Left lung (tissue), 10 donors: ENCODE results near the gene CHD2. TPM values are rescaled to one million over a fixed set of nuclear protein-coding genes. Genes with fewer than 3 reads are reported as not detected.

ENCODE experiments used
- ATAC-seq: fragments of 200-7000 bp; cut with Tn5 transposase; one replicate; pipeline ENCODE4 v1.9.1; 2020; ENCODE audit warnings: moderate library complexity
- DNase-seq, 4 donors: peaks; one replicate each; pipeline ENCODE4 v3.0.0-alpha.2; 2013 to 2020
- H3K27ac ChIP-seq, 2 donors: fragments of 200-600 bp; sonication (generic) in 1 of 2; one replicate each; pipeline versions ENCODE4 v1.5.0 to v1.8.0; 2020 to 2021
- H3K27me3 ChIP-seq, 2 donors: fragments of 200-600 bp; sonication (generic) in 1 of 2; one replicate each; pipeline versions ENCODE4 v1.5.0 to v1.8.0; 2020 to 2021
- H3K36me3 ChIP-seq, 2 donors: fragments of 200-600 bp; sonication (generic) in 1 of 2; one replicate each; pipeline versions ENCODE4 v1.5.0 to v1.8.0; 2020 to 2021
- H3K4me1 ChIP-seq, 2 donors: fragments of 200-600 bp; one replicate each; pipeline ENCODE4 v1.8.0; 2021
- H3K4me3 ChIP-seq, 2 donors: fragments of 200-600 bp; sonication (generic) in 1 of 2; one replicate each; pipeline versions ENCODE4 v1.5.0 to v1.8.0; 2020 to 2021; ENCODE audit warnings: mild to moderate bottlenecking in 1 of 2
- H3K9me3 ChIP-seq, 2 donors: fragments of 200-600 bp; sonication (generic) in 1 of 2; one replicate each; pipeline versions ENCODE4 v1.5.0 to v1.8.0; 2020 to 2021
- intact Hi-C, 2 donors: fragments of 100-400 bp; cut with DNase I; formaldehyde crosslinking; loops; one replicate each; pipeline versions ENCODE4 v1.11.2 to v1.14.2; 2022
- polyA plus RNA-seq, 6 donors: library from polyadenylated mRNA; unstranded; fragments of 120-200 nt; gene quantifications; one replicate each; pipeline ENCODE4 v1.2.1, GENCODE V29; 2013; ENCODE audit not compliant: insufficient read length in 6 of 6
- total RNA-seq, 2 donors: library from RNA; stranded (reverse); fragmentation: NEBNext Ultra II Directional; extraction: Animal tissue kit (Norgen Biotek cat#: 25700); gene quantifications; one replicate each; pipeline ENCODE4 v1.2.1, GENCODE V29; 2021
- TF ChIP-seq, protein P1 (sequence below), 2 donors: fragments of 200-600 bp; sonication (generic) in 1 of 2; IDR thresholded peaks; one replicate each; pipeline versions ENCODE4 v1.5.0 to v1.8.0; 2021; ENCODE audit warnings: antibody characterized with exemption in 2 of 2
- donor health status: DM: no; HTN: yes; CAD: no.
- donor health status: DM: no; HTN: no; CAD: no.

The CHD2 gene
- total and polyA plus RNA-seq, 8 donors = 120 to 152 (median 130) TPM

DNA sequence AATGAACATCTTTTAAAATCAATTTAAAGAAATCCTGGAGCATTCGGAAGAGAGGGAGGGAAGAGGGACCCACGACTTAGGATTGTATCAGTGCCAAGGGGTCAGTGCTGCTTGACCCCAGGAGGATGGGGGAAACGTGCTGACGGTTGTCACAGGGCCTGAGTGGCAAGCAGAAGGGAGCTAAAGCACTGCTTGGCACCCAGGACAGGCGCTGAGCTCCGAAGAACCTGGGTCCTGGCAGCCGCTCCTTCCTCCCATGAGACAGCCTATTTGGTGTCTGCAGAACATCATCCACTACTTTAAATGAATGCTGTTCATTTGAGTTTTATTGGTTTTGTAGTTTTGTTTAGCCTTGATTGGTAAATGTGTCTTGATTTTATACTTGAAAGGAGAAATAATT, 134.4 kb downstream of the CHD2 start:
- Histone ChIP-seq H3K4me1 (peaks cover 11 to 42% of the 10 kb centered on the region in 2 donors), H3K27ac (no peak overlapping the region), H3K4me3 (no peak overlapping the region), H3K36me3 (no peaks in the 10 kb centered on the region), H3K27me3 (no peaks in the 10 kb centered on the region), H3K9me3 (no peaks in the 10 kb centered on the region)
- ATAC-seq = no peak
- intact Hi-C loops = loop anchor here in 1 of 2 donors (10.0 kb wide), 1 partner anchor 1080 kb away; no protein-coding TSS in a partner anchor
- TF ChIP-seq, protein P1, sequence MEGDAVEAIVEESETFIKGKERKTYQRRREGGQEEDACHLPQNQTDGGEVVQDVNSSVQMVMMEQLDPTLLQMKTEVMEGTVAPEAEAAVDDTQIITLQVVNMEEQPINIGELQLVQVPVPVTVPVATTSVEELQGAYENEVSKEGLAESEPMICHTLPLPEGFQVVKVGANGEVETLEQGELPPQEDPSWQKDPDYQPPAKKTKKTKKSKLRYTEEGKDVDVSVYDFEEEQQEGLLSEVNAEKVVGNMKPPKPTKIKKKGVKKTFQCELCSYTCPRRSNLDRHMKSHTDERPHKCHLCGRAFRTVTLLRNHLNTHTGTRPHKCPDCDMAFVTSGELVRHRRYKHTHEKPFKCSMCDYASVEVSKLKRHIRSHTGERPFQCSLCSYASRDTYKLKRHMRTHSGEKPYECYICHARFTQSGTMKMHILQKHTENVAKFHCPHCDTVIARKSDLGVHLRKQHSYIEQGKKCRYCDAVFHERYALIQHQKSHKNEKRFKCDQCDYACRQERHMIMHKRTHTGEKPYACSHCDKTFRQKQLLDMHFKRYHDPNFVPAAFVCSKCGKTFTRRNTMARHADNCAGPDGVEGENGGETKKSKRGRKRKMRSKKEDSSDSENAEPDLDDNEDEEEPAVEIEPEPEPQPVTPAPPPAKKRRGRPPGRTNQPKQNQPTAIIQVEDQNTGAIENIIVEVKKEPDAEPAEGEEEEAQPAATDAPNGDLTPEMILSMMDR (IDR thresholded peaks at IDR 0.05) = no peak
- no peak for DNase-seq

DNA sequence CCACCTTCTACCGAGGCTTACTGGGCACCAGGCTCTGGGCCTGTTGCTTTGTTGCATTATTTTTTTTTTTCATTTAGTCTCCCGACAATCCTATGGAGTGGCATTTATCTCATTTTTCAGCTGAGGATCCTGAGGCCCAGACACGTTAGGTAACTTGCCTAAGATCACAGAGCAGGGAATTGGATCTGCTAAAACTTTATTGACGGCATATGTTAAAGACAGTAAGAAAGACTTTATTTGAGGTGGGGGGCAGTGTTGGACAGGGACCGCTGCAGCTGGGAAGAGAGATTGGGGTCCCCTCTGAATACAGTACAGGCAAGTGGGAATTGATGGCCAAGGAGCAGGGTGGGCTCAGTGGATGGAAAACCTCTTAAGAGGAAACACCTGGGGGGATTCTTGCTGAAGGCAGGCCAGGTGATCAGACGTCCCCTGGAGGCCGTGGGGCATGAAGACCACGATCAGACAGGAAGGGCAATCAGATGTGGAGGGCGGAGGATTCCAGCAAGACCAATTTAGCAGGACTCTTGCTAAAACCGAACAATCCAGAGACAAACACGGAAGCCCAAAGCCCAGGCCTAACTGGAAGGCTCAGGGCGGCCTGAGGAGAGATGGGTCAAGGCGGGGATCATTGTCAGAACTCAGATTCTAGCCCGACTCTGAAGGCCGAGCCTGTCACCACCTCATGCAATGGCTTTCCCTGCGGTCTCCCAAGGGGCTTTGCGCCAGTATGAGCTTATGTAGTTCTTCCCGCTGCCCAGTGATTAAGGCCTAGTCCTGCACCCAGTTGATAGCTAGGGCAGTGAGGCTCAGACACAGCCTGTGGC, 135.2 kb downstream of the CHD2 start:
- H3K9me3 ChIP-seq = no peaks in the 10 kb centered on the region
- no peaks in the 10 kb centered on the region for H3K36me3 ChIP-seq
- TF ChIP-seq, protein P1 (IDR thresholded peaks at IDR 0.05) = no peak
- H3K27ac ChIP-seq = no peak overlapping the region
- H3K4me1 ChIP-seq = peaks cover 6 to 41% of the 10 kb centered on the region in 2 donors
- DNase-seq = peak in 1 of 4 donors; percentile 30
- no peak for ATAC-seq
- H3K4me3 ChIP-seq = no peak overlapping the region
- no peaks in the 10 kb centered on the region for H3K27me3 ChIP-seq
- intact Hi-C loops = loop anchor here in 1 of 2 donors (10.0 kb wide), 1 partner anchor 1079 kb away; no protein-coding TSS in a partner anchor

DNA sequence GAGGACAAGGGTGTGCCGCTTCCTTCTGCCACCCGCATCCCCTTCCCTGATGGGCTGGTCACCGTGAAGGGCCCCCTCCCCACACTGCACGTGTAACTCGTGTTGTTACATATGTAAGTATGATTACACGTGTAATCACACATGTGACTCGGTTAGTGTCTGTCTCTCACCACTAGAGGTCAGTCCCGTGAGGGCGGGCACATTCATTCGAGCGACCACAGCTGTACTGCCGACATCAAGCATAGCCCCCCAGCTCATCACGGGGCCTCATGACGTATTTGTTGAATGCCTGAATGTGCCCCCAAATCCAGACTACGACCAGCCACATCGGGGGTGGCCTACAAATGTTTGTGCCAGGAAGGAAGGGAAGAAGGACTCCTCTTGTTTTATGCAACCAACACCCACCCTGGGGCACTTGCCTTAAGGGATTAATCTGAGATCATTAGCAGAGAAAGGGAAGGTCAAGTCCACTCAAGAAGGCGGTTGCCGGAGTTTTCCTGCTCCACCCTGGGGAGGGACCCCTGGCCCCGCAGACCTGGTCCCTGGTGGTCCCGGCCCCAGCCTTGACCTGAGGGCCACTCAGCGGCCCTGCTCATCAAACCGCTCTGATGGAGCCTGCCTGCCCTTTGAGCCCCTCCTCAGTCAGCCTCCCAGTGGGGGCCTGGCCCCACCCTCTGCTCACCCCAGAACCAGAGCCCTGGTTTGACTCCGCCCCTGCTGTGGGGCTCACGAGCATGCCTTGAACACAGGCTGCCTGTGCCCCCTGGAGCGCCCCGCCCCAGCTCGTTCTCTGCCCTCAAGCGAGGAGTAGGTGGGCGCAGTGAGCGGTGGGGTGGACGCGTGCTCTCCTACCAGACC, 136.1 kb downstream of the CHD2 start:
- TF ChIP-seq, protein P1 (IDR thresholded peaks at IDR 0.05) = peak; percentile 40 to 52
- H3K4me3 ChIP-seq = no peak overlapping the region
- ATAC-seq = peak; percentile 66
- peak in 3 of 4 donors; percentile 52 to 80 (median 60) for DNase-seq
- no peak overlapping the region for H3K27ac ChIP-seq
- intact Hi-C loops = loop anchor here in 1 of 2 donors (10.0 kb wide), 1 partner anchor 1079 kb away; no protein-coding TSS in a partner anchor
- peaks cover 4 to 41% of the 10 kb centered on the region in 2 donors for H3K4me1 ChIP-seq
- no peaks in the 10 kb centered on the region for H3K9me3 ChIP-seq
- no peaks in the 10 kb centered on the region for H3K27me3 ChIP-seq
- H3K36me3 ChIP-seq = no peaks in the 10 kb centered on the region

DNA sequence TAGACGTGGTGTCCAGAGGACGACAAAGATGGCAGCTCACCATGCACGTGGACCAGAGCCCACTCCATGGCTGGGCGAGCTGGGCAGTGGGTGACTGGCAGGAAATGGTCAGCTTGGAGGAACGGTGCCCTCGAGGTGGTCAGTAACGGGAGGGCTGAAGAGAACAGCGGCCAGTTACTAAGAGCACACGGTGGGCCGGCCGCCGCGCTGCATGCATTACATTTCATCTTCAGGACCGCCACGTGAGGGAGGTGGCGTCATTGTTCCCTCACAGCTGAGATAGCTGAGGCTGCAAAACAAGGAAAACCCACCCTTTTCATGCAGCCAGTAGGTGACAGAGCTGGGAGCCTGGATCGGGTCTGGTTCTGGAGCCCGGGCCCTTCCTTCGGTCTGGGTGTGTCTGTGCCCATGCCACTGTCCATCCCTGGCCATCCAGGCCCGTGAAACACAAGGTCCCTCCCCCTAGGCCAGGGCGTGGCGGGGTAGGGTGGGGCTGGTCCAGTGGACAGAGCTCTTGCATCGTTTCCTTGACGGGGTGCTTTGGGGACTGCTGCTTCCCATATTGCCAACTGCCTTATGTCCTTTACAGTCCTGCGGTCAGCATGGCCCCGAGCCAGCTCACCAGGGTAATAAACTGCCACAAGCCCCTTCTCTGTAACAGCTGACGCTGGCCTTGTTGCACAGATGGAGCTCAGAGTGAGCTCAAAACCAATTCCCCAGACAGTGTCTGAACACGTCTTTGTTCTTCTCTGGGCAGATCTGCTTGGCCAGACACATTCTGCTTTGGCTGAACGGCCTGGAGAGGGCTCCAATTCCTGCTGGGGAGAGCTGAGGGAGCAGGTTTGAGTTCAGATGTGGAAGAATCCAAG, 137.1 kb downstream of the CHD2 start:
- no peaks in the 10 kb centered on the region for H3K36me3 ChIP-seq
- TF ChIP-seq, protein P1 (IDR thresholded peaks at IDR 0.05) = no peak
- H3K27ac ChIP-seq = peak overlapping the region in 1 of 2 donors; percentile 53
- H3K27me3 ChIP-seq = no peaks in the 10 kb centered on the region
- no peaks in the 10 kb centered on the region for H3K9me3 ChIP-seq
- ATAC-seq (peak; percentile 42), DNase-seq (peak in 3 of 4 donors; percentile 44 to 93 (median 76))
- no peak overlapping the region for H3K4me3 ChIP-seq
- H3K4me1 ChIP-seq = peaks cover 4 to 43% of the 10 kb centered on the region in 2 donors
- intact Hi-C loops = loop anchor here in 1 of 2 donors (10.0 kb wide), 1 partner anchor 1078 kb away; no protein-coding TSS in a partner anchor
